ENCODE data around the gene ZNF511.

- TF ChIP-seq CTCF (conservative IDR thresholded peaks at IDR 0.05; ENCODE audit: low read depth, low read length) (no peak), POLR2A (IDR thresholded peaks at IDR 0.05; ENCODE audit: low read depth, low read length) (no peak), RAD21 (IDR thresholded peaks at IDR 0.05; ENCODE audit: low read length) (no peak), RCOR1 (IDR thresholded peaks at IDR 0.05; ENCODE audit: insufficient replicate concordance, low read length) (no peak), CHD1 (IDR thresholded peaks at IDR 0.05; ENCODE audit: low read depth, low read length) (no peak), MXI1 (IDR thresholded peaks at IDR 0.05; ENCODE audit: borderline replicate concordance, low read depth, low read length) (no peak), FOS (IDR thresholded peaks at IDR 0.05; ENCODE audit: low read depth, low read length) (no peak)
Measured at GRCh38 chr10:133326223-133326551, 17.5 kb downstream of the ZNF511 start.
